HEK293T (cell line): Measurements from ENCODE around the gene ZBTB43.
"Not testable (repeated sequence)": the region's sequence is repeated elsewhere in the genome, so short reads cannot be mapped to it uniquely, and the experiment has no call there.

Experiments
- CTCF ChIA-PET: fragments of 350-600 bp; formaldehyde crosslinking; extraction: SDS; loops from one replicate; lab custom pipeline; 2021; ENCODE audit warnings: antibody characterized with exemption, inconsistent platforms; lab: Yijun Ruan, JAX
- POLR2A ChIA-PET: fragments of 350-600 bp; formaldehyde crosslinking; extraction: SDS; loops from one replicate; lab custom pipeline; 2020; ENCODE audit warnings: antibody characterized with exemption, inconsistent platforms; lab: Yijun Ruan, JAX
- DNase-seq: peaks from one replicate; pipeline ENCODE4 v3.0.0; 2012; ENCODE audit warnings: mixed read lengths; ENCODE audit errors: extremely low spot score
- ARNT ChIP-seq: fragments of 450-650 bp; IDR thresholded peaks from 2 replicates; pipeline ENCODE4 v1.6.1; 2017; ENCODE audit warnings: mild to moderate bottlenecking
- BHLHE40 ChIP-seq: fragments of 450-650 bp; IDR thresholded peaks from 2 replicates; pipeline ENCODE4 v1.6.1; 2016; ENCODE audit warnings: mild to moderate bottlenecking, moderate library complexity, borderline replicate concordance
- CTBP1 ChIP-seq: fragments of 450-650 bp; IDR thresholded peaks from 2 replicates; pipeline ENCODE4 v1.6.1; 2016; ENCODE audit warnings: borderline replicate concordance
- ELF4 ChIP-seq: fragments of 450-650 bp; IDR thresholded peaks from 2 replicates; pipeline ENCODE4 v1.6.1; 2017; ENCODE audit warnings: antibody characterized with exemption
- FOXA1 ChIP-seq: fragments of 450-650 bp; IDR thresholded peaks from 2 replicates; pipeline ENCODE4 v1.6.1; 2016; ENCODE audit warnings: mild to moderate bottlenecking
- FOXK2 ChIP-seq: fragments of 450-650 bp; IDR thresholded peaks from 2 replicates; pipeline ENCODE4 v1.6.1; 2016; ENCODE audit warnings: mild to moderate bottlenecking
- FOXM1 ChIP-seq: fragments of 450-650 bp; IDR thresholded peaks from 2 replicates; pipeline ENCODE4 v1.6.1; 2017; ENCODE audit warnings: mild to moderate bottlenecking, borderline replicate concordance
- HDGF ChIP-seq: fragments of 450-650 bp; IDR thresholded peaks from 2 replicates; pipeline ENCODE4 v1.6.1; 2017; ENCODE audit warnings: antibody characterized with exemption, borderline replicate concordance
- L3MBTL2 ChIP-seq: fragments of 450-650 bp; conservative IDR thresholded peaks from 2 replicates; pipeline ENCODE4 v1.6.1; 2016; ENCODE audit warnings: mild to moderate bottlenecking
- LEF1 ChIP-seq: fragments of 450-650 bp; IDR thresholded peaks from 2 replicates; pipeline ENCODE4 v1.6.1; 2017; ENCODE audit warnings: mild to moderate bottlenecking, borderline replicate concordance
- NFRKB ChIP-seq: fragments of 450-650 bp; IDR thresholded peaks from 2 replicates; pipeline ENCODE4 v1.6.1; 2016; ENCODE audit warnings: mild to moderate bottlenecking, moderate library complexity
- SP1 ChIP-seq: fragments of 450-650 bp; IDR thresholded peaks from 2 replicates; pipeline ENCODE4 v1.6.1; 2017
- SUZ12 ChIP-seq: fragments of 450-650 bp; IDR thresholded peaks from 2 replicates; pipeline ENCODE4 v1.6.1; 2016; ENCODE audit warnings: mild to moderate bottlenecking
- TARDBP ChIP-seq: fragments of 450-650 bp; IDR thresholded peaks from 2 replicates; pipeline ENCODE4 v1.6.1; 2016
- ZNF384 ChIP-seq: fragments of 450-650 bp; IDR thresholded peaks from 2 replicates; pipeline ENCODE4 v1.6.1; 2016
- TF ChIP-seq, protein P1 (sequence below): fragments of 450-650 bp; IDR thresholded peaks from 2 replicates; pipeline ENCODE4 v1.6.1; 2016

The ZBTB43 gene

GRCh38 chr9:126818482-126818881 is 13.6 kb downstream of the ZBTB43 start:
- ChIA-PET POLR2A (no interaction called here), CTCF (no interaction called here)
- DNase-seq: no peak
- TF ChIP-seq, protein P1, sequence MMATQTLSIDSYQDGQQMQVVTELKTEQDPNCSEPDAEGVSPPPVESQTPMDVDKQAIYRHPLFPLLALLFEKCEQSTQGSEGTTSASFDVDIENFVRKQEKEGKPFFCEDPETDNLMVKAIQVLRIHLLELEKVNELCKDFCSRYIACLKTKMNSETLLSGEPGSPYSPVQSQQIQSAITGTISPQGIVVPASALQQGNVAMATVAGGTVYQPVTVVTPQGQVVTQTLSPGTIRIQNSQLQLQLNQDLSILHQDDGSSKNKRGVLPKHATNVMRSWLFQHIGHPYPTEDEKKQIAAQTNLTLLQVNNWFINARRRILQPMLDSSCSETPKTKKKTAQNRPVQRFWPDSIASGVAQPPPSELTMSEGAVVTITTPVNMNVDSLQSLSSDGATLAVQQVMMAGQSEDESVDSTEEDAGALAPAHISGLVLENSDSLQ: peak; percentile 50; the same call in 1 of the 2 replicates
- TF ChIP-seq SUZ12: no peak

GRCh38 chr9:126819482-126819881 is 14.6 kb downstream of the ZBTB43 start:
- TF ChIP-seq, protein P1: no peak
- no peak for TF ChIP-seq ELF4
- TF ChIP-seq SUZ12: no peak
- TF ChIP-seq TARDBP: no peak
- no peak for TF ChIP-seq SP1
- TF ChIP-seq FOXK2: no peak
- TF ChIP-seq LEF1: no peak
- no peak for TF ChIP-seq FOXM1
- no peak for TF ChIP-seq ZNF384
- no peak for TF ChIP-seq CTBP1
- no peak for TF ChIP-seq BHLHE40
- no peak for TF ChIP-seq HDGF
- TF ChIP-seq FOXA1: no peak
- no peak for TF ChIP-seq NFRKB
- no peak for TF ChIP-seq ARNT
- TF ChIP-seq L3MBTL2: no peak
- CTCF ChIA-PET: no interaction called here
- no peak for DNase-seq
- POLR2A ChIA-PET: interaction anchor here (1.2 kb wide), 1 partner anchor 15 kb away, joined by 5 read pairs; the partner anchor contains the start of gene ZBTB43

- DNase-seq: no peak
- CTCF ChIA-PET: no interaction called here
- POLR2A ChIA-PET: no interaction called here
- TF ChIP-seq, protein P1: no peak
- TF ChIP-seq L3MBTL2 (no peak), FOXK2 (no peak), CTBP1 (no peak), ARNT (no peak), HDGF (no peak), ELF4 (no peak), LEF1 (no peak), ZNF384 (no peak), FOXM1 (no peak), FOXA1 (no peak), BHLHE40 (no peak), NFRKB (no peak)
Observed at GRCh38 chr9:126822278-126822677, 17.4 kb downstream of the ZBTB43 start.

DNA sequence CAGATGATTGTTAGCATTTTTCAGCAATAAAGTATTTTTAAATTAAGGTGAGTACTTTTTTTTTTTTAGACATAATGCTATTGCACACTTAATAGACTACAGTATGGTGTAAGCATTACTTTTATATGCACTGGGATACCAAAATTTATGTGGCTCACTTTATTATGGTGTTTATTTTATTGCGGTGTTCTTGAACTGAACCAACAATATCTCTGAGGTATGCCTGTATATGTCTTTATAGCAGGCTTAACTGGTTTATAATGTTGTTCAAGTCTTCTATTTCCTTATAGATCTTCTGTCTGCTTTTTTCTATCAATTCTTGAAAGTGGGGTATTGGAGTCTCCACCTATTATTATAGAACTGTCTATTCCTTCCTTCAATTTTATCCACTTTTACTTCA is 18.0 kb downstream of the ZBTB43 start:
- TF ChIP-seq SP1 (no peak), L3MBTL2 (no peak), FOXK2 (no peak), NFRKB (no peak), ELF4 (no peak), CTBP1 (no peak), HDGF (no peak), TARDBP (no peak), ZNF384 (no peak), FOXM1 (no peak), LEF1 (no peak), SUZ12 (no peak), ARNT (no peak), BHLHE40 (no peak), FOXA1 (no peak)
- TF ChIP-seq, protein P1: no peak
- POLR2A ChIA-PET: no interaction called here
- CTCF ChIA-PET: no interaction called here
- DNase-seq: no peak

DNA sequence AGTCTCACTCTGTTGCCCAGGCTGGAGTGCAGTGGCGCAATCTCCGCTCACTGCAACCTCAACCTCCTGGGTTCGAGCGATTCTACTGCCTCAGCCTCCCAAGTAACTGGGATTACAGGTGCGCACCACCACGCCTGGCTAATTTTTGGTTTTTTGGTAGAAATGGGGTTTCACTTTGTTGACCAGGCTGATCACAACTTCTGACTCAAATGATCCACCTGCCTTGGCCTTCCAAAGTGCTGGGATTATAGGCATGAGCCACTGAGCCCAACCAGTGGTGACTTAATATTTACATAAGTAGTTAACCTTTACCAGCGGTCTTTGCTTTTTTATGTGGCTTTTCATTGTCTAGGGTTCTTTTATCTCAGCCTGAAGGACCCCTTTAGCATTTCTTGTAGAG is 19.2 kb downstream of the ZBTB43 start:
- DNase-seq, CTCF ChIA-PET: not testable (repeated sequence)
- POLR2A ChIA-PET: interaction anchor here (0.8 kb wide), 1 partner anchor 19 kb away, joined by 3 read pairs; the partner anchor contains the start of gene ZBTB43

DNA sequence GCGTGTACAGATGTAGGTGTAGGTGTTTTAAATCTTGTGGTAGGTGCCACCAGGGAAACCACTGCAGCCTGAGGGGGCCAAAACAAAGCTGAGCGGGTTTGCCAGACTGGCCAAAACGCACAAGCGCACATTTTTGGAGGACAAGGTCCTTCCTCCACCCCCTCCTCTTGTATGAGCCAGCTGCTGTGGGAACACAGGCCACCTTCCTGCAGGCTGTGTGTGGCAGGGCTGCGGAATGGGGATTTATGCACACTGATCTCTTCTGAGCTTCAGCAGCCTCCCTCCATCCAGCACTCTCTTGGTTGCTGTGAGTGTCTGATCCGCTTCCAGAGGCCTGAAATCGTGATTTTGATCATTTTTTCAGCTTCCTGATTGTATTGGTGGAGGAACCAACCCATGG is 22.4 kb downstream of the ZBTB43 start:
- POLR2A ChIA-PET: no interaction called here
- TF ChIP-seq ARNT (no peak), SUZ12 (no peak), FOXK2 (no peak), L3MBTL2 (no peak), CTBP1 (no peak)
- CTCF ChIA-PET: interaction anchor here (0.7 kb wide), 1 partner anchor 15 kb away, joined by 3 read pairs; no protein-coding TSS in a partner anchor
- no peak for DNase-seq
